Hematopoietic multipotent progenitor cell treated with erythropoietin and hydrocortisone succinate and interleukin-3 and kit ligand, for 4 days (in vitro differentiated cells): ENCODE data around the gene CAMKK2.
"Not testable (repeated sequence)": the region's sequence is repeated elsewhere in the genome, so short reads cannot be mapped to it uniquely, and the experiment has no call there.

Source experiments
- DNase-seq: peaks from one replicate; pipeline ENCODE4 v3.0.0-alpha.2; 2015

CAMKK2 gene

GRCh38 chr12:121297435-121297991 is 1.0 kb upstream of the CAMKK2 start:
- DNase-seq = peak; percentile 76

GRCh38 chr12:121295746-121296617 is 527 bp downstream of the CAMKK2 start:
- DNase-seq = peak; percentile 51

- DNase-seq = peak; percentile 63
Measured at GRCh38 chr12:121295116-121295745, 1.3 kb downstream of the CAMKK2 start.

- DNase-seq = no peak
Measured at GRCh38 chr12:121294151-121294889, 2.2 kb downstream of the CAMKK2 start.

GRCh38 chr12:121293603-121294002 is 2.9 kb downstream of the CAMKK2 start:
- DNase-seq = no peak

- DNase-seq = no peak
Measured at GRCh38 chr12:121290410-121290809, 6.1 kb downstream of the CAMKK2 start.

GRCh38 chr12:121289962-121290361 is 6.5 kb downstream of the CAMKK2 start:
- no peak for DNase-seq

- no peak for DNase-seq
Measured at GRCh38 chr12:121288986-121289385, 7.5 kb downstream of the CAMKK2 start.

- peak; percentile 66 for DNase-seq
Measured at GRCh38 chr12:121288158-121288845, 8.2 kb downstream of the CAMKK2 start.

- DNase-seq = no peak
Measured at GRCh38 chr12:121287267-121287954, 9.1 kb downstream of the CAMKK2 start.

- no peak for DNase-seq
Measured at GRCh38 chr12:121285856-121286255, 10.7 kb downstream of the CAMKK2 start.

GRCh38 chr12:121284551-121285390 is 11.7 kb downstream of the CAMKK2 start:
- no peak for DNase-seq

GRCh38 chr12:121283841-121284240 is 12.7 kb downstream of the CAMKK2 start:
- DNase-seq = no peak

GRCh38 chr12:121283388-121283787 is 13.1 kb downstream of the CAMKK2 start:
- DNase-seq = no peak

- DNase-seq = peak; percentile 86
Measured at GRCh38 chr12:121282910-121283309, 13.6 kb downstream of the CAMKK2 start.

- DNase-seq = no peak
Measured at GRCh38 chr12:121282072-121282742, 14.3 kb downstream of the CAMKK2 start.

- DNase-seq = not testable (repeated sequence)
Measured at GRCh38 chr12:121281116-121281515, 15.4 kb downstream of the CAMKK2 start.

GRCh38 chr12:121280531-121280930 is 16.0 kb downstream of the CAMKK2 start:
- not testable (repeated sequence) for DNase-seq

- no peak for DNase-seq
Measured at GRCh38 chr12:121279507-121279915, 17.0 kb downstream of the CAMKK2 start.

GRCh38 chr12:121279071-121279375 is 17.5 kb downstream of the CAMKK2 start:
- no peak for DNase-seq
